Gastroesophageal sphincter (tissue), 3 donors: ENCODE measurements around the gene PAN2.

Source experiments
- POLR2A ChIP-seq, 2 donors: fragments of 450-650 bp; IDR thresholded peaks; one replicate each; pipeline ENCODE4 v1.6.1; 2017; ENCODE audit warnings: antibody characterized with exemption in 2 of 2, mild to moderate bottlenecking in 2 of 2, moderate library complexity in 1 of 2
- POLR2AphosphoS5 ChIP-seq: sonication (generic); formaldehyde crosslinking; IDR thresholded peaks from one replicate; pipeline ENCODE4 v1.6.1; 2017; ENCODE audit warnings: antibody characterized with exemption
- TF ChIP-seq, protein P1 (sequence below), 4 experiments: fragments of 200-600 bp in 2 of 4; fragments of 450-650 bp in 2 of 4; sonication (generic) in 1 of 4; IDR thresholded peaks; one replicate each; pipeline ENCODE4 v1.5.1; 2017 to 2019; ENCODE audit warnings: antibody characterized with exemption in 4 of 4, mild to moderate bottlenecking in 2 of 4, moderate library complexity in 2 of 4

DNA sequence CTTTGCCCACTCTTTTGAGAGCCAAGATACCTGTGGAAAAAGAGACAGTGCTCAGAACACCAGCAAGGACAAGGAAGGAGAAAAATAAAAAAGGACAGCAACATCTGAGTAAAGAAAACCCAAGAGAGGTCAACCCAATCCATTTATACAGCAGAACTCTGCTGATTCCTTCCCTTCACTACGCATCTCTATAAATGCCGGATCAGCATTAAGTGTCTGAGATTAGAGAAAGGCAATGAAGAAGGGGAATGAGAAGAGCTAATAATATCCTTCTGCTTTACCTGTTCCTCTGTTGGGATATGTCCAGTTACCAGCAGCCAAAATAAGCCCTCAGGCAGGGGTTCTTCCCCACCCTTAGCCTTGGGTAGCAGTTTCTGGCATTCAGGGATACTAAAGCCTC lies 51.2 kb downstream of the PAN2 start:
- TF ChIP-seq POLR2AphosphoS5 = no peak
- TF ChIP-seq, protein P1, sequence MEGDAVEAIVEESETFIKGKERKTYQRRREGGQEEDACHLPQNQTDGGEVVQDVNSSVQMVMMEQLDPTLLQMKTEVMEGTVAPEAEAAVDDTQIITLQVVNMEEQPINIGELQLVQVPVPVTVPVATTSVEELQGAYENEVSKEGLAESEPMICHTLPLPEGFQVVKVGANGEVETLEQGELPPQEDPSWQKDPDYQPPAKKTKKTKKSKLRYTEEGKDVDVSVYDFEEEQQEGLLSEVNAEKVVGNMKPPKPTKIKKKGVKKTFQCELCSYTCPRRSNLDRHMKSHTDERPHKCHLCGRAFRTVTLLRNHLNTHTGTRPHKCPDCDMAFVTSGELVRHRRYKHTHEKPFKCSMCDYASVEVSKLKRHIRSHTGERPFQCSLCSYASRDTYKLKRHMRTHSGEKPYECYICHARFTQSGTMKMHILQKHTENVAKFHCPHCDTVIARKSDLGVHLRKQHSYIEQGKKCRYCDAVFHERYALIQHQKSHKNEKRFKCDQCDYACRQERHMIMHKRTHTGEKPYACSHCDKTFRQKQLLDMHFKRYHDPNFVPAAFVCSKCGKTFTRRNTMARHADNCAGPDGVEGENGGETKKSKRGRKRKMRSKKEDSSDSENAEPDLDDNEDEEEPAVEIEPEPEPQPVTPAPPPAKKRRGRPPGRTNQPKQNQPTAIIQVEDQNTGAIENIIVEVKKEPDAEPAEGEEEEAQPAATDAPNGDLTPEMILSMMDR (IDR thresholded peaks at IDR 0.05) = no peak
- no peak for TF ChIP-seq POLR2A (IDR thresholded peaks at IDR 0.05)
